Cardiac fibroblast (primary cell): ENCODE data around the gene MRGPRE.

Experiments
- DNase-seq, 2 donors: peaks; one replicate each; pipeline versions ENCODE4 v3.0.0 to v3.0.0-alpha.2; 2010; ENCODE audit warnings: low read depth in 2 of 2
- H3K4me3 ChIP-seq, 2 donors: replicated peaks in 1 of 2; 1 replicate in 1 of 2; 2 replicates in 1 of 2; pipeline ENCODE4 v1.5.1; 2011; ENCODE audit warnings: low read depth in 2 of 2, low read length in 2 of 2, mild to moderate bottlenecking in 2 of 2, moderate library complexity in 1 of 2
- TF ChIP-seq, protein P1 (sequence below): IDR thresholded peaks from one replicate; pipeline ENCODE4 v1.5.1; 2011; ENCODE audit warnings: low read depth, mild to moderate bottlenecking, low read length, inconsistent platforms

The MRGPRE gene

DNA sequence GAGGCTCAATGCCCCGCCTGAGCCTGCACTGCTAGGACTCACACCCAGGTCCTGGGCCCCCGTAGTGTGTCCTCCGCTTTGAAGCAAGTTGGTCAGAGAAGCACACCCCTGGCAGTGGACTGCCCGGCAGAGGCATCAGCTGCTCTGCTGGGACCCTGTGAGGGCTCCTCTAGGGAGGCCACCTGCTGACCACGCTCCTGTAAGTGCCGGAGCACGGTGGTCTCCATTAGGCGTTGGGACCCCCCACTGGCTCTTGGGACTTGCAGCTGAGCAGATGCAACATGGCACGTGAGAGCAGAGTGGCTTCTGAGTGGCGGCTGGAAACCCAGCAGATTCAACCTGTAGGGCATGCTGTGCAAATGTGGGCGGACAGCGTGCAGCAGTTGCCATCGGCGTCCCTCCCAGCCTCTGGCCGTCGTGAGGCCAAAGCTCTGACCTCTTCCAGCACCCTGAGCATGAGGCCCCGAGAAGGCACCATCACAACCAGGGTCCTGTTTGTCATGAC, 30.5 kb downstream of the MRGPRE start:
- H3K4me3 ChIP-seq: no peak overlapping the region
- TF ChIP-seq, protein P1, sequence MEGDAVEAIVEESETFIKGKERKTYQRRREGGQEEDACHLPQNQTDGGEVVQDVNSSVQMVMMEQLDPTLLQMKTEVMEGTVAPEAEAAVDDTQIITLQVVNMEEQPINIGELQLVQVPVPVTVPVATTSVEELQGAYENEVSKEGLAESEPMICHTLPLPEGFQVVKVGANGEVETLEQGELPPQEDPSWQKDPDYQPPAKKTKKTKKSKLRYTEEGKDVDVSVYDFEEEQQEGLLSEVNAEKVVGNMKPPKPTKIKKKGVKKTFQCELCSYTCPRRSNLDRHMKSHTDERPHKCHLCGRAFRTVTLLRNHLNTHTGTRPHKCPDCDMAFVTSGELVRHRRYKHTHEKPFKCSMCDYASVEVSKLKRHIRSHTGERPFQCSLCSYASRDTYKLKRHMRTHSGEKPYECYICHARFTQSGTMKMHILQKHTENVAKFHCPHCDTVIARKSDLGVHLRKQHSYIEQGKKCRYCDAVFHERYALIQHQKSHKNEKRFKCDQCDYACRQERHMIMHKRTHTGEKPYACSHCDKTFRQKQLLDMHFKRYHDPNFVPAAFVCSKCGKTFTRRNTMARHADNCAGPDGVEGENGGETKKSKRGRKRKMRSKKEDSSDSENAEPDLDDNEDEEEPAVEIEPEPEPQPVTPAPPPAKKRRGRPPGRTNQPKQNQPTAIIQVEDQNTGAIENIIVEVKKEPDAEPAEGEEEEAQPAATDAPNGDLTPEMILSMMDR: no peak
- no peak for DNase-seq

DNA sequence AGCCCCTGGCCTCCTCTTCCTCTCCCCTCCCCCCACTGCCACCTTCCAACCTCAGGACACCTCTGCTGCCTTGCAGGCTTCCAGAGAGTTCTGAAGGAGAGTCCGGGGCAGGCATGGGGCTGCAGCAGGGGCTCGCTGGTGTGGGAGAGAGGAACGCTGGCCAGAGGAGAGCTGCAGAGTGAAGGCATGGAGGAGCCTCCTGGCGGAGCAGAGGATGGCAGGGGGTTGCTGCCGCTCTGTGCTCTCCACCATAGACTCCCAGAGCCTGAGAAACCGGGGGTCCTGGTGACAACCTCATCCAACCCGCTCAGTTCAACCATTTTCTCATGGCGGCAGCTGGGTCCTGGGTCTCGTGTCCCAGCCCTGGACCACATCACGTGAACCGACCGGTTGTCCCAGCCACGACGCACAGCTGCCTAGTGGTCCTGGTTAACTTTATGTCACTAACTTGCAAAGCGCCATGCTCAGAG, 31.1 kb downstream of the MRGPRE start:
- H3K4me3 ChIP-seq: no peak overlapping the region
- DNase-seq: no peak

DNA sequence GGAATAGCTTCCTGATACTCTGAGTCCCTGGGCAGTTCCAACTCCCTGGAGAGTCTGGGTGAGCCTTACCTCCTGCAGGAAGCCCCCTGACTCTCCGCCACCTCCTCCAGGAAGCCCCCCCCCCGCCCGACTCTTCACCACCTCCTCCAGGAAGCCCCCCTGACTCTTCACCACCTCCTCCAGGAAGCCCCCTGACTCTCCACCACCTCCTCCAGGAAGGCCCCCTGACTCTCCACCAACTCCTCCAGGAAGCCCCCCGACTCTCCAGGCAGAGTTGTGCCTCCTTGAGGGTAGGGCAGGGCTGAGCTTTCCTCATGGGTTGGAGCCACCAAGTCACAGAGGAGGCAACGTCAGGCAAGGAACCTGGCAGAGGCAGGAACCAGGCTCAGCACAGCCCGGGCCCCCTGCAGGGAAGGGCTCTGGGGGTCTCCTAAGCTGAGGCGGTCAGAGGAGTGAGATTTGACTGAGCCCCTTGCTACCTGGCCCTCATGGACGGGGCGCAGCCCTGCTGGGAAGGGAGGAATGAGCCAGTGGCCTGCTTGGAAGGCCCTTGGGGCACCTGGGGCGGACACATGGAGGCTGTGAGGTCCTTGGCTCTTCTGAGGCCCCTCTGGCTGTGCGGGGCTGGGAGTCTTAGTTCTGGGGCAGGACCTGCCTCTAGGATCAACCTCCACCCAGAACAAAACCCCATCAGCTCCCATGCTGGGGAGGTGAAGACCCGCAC, 31.7 kb downstream of the MRGPRE start:
- H3K4me3 ChIP-seq: no peak overlapping the region
- no peak for DNase-seq
- TF ChIP-seq, protein P1: no peak

More for the DNA sequence above, 31.1 kb downstream of the MRGPRE start:
- TF ChIP-seq, protein P1: no peak

DNA sequence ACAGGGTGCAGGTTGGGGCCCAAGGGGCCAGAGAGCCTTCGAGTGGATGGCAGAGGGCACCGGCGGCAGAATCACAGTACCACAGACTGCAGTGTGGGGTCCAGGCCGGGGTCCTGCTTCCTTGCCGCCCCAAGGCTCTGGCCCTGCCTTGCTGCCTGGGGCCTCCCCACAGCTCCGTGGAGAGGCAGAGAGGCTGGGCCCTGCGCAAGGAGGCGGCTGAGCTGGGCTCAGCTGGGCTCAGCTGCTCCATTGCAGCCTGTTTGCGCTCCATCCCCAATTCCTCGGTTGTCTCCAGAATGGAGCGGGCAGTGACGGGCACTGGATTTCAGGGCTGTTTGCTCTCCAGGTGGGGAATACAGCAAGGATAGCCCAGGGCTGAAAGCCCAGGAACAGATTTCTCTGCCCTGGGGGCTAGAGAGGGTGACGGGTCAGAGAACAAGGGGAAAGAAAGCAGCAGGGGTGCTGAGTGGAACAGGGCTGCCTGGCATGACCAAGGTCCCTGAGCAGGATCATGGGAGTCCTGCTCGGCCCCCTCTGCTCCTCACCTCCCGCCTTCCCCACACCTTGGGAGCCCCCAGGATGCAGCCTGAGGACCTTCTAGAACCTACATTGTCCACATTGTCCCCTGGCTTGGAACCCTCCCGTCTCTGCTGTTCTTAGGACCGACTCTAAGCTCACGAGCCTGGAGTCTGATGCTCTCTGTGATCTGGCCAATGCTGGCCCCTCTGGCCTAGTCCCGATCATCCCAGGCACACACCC, 32.5 kb downstream of the MRGPRE start:
- H3K4me3 ChIP-seq: no peak overlapping the region
- TF ChIP-seq, protein P1: no peak
- no peak for DNase-seq

DNA sequence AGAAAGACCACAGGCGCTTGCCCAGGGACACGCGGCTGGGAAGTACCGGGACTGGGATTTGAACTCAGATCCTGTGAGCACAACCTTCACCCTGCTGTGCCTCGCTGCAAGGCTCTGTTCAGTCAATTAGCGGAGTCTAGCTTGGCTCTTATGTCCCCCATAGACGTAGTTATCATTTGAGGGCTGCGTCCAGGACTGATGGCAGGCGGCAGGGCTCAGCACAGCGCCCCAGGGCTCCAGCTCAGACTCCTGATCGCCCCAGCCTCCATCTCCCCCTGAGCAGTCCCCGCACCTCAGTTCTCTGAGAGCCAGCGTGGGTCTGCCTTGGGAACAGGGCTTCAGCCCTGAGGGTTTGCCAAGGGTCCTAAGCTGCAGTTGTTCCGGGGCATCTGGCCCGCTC, 33.4 kb downstream of the MRGPRE start:
- no peak overlapping the region for H3K4me3 ChIP-seq
- TF ChIP-seq, protein P1: no peak
- DNase-seq: no peak

DNA sequence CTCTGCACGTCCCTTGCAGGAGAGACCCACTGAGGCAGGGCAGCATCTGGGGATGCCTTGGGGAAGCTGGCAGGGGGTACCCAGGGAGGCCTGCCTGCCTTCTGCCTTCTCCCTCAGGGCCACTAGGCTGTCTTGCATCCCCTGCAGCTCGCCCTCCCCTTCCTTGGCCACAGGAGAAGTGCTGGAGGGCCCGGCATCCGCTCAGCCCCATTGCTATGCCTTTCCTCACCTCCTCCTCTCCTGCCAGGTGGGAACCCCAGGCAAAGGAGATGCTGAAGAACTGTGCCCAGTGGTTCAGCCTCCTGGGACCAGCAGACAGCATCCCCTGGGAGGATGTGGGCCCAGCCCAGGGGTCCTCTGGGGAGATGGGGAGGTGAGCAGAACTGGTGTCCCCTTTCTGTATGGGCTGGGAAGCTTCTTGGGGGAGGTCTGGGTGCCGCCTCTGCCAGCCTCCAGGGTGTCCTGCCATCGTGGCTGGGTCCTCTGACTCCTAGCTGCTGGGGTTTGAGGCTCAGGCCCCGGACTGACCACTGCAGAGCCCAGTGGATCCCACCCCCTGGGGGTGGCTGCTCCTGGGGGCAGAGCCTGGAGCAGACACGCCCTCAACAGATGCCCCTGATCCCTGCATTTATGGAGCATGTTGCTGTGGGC, 34.2 kb downstream of the MRGPRE start:
- H3K4me3 ChIP-seq: no peak overlapping the region
- TF ChIP-seq, protein P1: no peak
- DNase-seq: no peak
